Transverse colon (tissue), 4 donors: ENCODE results near the gene PDAP1. TPM values are rescaled to one million over a fixed set of nuclear protein-coding genes. Genes with fewer than 3 reads are reported as not detected.

Experiments
- DNase-seq: peaks from one replicate; pipeline ENCODE4 v3.0.0-alpha.2; 2019
- H3K27ac ChIP-seq, 4 donors: fragments of 200-600 bp; sonication (generic); 2 replicates each; pipeline ENCODE4 v1.5.1; 2016 to 2018; ENCODE audit warnings: inconsistent platforms in 4 of 4
- H3K27me3 ChIP-seq: fragments of 200-600 bp; sonication (generic); 2 replicates; pipeline ENCODE4 v1.5.1; 2017; ENCODE audit warnings: inconsistent platforms
- H3K36me3 ChIP-seq, 4 donors: fragments of 200-600 bp; sonication (generic); 2 replicates each; pipeline ENCODE4 v1.5.1; 2017 to 2019; ENCODE audit warnings: inconsistent platforms in 4 of 4
- H3K4me1 ChIP-seq, 4 donors: fragments of 200-600 bp; sonication (generic); 2 replicates each; pipeline ENCODE4 v1.5.1; 2017 to 2020; ENCODE audit warnings: inconsistent platforms in 4 of 4
- H3K4me3 ChIP-seq, 4 donors: fragments of 200-600 bp; sonication (generic); 1 replicate in 1 of 4; 2 replicates in 3 of 4; pipeline versions ENCODE4 v1.5.1 to v1.6.1; 2017 to 2019; ENCODE audit warnings: inconsistent platforms in 4 of 4
- H3K9me3 ChIP-seq, 2 donors: fragments of 200-600 bp; sonication (generic); 2 replicates each; pipeline ENCODE4 v1.5.1; 2017 to 2019; ENCODE audit warnings: inconsistent platforms in 2 of 2
- EP300 ChIP-seq: sonication (generic); formaldehyde crosslinking; IDR thresholded peaks from one replicate; pipeline ENCODE4 v1.6.1; 2017; ENCODE audit warnings: antibody characterized with exemption, low read depth
- POLR2A ChIP-seq: fragments of 450-650 bp; IDR thresholded peaks from one replicate; pipeline ENCODE4 v1.6.1; 2016; ENCODE audit warnings: antibody characterized with exemption, mild to moderate bottlenecking, moderate library complexity
- POLR2AphosphoS5 ChIP-seq, 3 donors: sonication (generic); formaldehyde crosslinking; IDR thresholded peaks; one replicate each; pipeline ENCODE4 v1.6.1; 2016; ENCODE audit warnings: antibody characterized with exemption in 3 of 3
- WGBS, 2 donors: methylation state at CpG; one replicate each; pipeline ENCODE4 v1.1.5; 2018; ENCODE audit warnings: low coverage in 1 of 2; 5-methylcytosine and 5-hydroxymethylcytosine counted together
- in situ Hi-C, 4 donors: fragments of 200-750 bp; cut with MboI; loops; one replicate each; pipeline versions ENCODE4 v1.15.0 to v1.15.1; 2017; ENCODE audit warnings: low sequenced_read_pairs in 3 of 4, low pct_ligation_motif_present in 1 of 4, low pct_unique_long_range_greater_than_20kb in 1 of 4
- intact Hi-C: fragments of 100-400 bp; cut with DNase I; formaldehyde crosslinking; loops from one replicate; pipeline ENCODE4 v1.15.1; 2023; ENCODE audit warnings: low total_unique reads
- total RNA-seq, 4 donors: library from RNA; depleted of rRNA; stranded (reverse); fragments of >200 nt; gene quantifications; one replicate each; pipeline ENCODE4 v1.1.0, GENCODE V29; 2016
- TF ChIP-seq, protein P1 (sequence below), 5 experiments: fragments of 200-600 bp in 3 of 5; fragments of 450-650 bp in 2 of 5; sonication (generic) in 3 of 5; IDR thresholded peaks; 1 replicate in 2 of 5; 2 replicates in 3 of 5; pipeline ENCODE4 v1.5.1; 2016 to 2017; ENCODE audit warnings: antibody characterized with exemption in 5 of 5, inconsistent platforms in 3 of 5, mild to moderate bottlenecking in 2 of 5, moderate library complexity in 1 of 5

PDAP1 gene
- total RNA-seq, 4 donors from 2014 or later, result 27.7 to 54.9 (median 49.9) TPM

- Histone ChIP-seq H3K4me1 (peaks cover 0 to 33% (median 26%) of the 10 kb centered on the region in 4 donors), H3K4me3 (peak overlapping the region in 3 of 4 donors; percentile 79 to 98 (median 88)), H3K36me3 (no peaks in the 10 kb centered on the region), H3K27me3 (no peaks in the 10 kb centered on the region), H3K27ac (peak overlapping the region; percentile 93 to 96 (median 95)), H3K9me3 (no peaks in the 10 kb centered on the region)
- 79% methylated on average over 41 of the region's 41 CpGs; no CpG with 5 or more reads in 1 of the 2 donors for WGBS, 2 donors
- in situ Hi-C loops (no loop called here), intact Hi-C loops (no loop called here)
- DNase-seq, result no peak
- no peak for TF ChIP-seq POLR2A
- TF ChIP-seq EP300, result no peak
- TF ChIP-seq, protein P1, sequence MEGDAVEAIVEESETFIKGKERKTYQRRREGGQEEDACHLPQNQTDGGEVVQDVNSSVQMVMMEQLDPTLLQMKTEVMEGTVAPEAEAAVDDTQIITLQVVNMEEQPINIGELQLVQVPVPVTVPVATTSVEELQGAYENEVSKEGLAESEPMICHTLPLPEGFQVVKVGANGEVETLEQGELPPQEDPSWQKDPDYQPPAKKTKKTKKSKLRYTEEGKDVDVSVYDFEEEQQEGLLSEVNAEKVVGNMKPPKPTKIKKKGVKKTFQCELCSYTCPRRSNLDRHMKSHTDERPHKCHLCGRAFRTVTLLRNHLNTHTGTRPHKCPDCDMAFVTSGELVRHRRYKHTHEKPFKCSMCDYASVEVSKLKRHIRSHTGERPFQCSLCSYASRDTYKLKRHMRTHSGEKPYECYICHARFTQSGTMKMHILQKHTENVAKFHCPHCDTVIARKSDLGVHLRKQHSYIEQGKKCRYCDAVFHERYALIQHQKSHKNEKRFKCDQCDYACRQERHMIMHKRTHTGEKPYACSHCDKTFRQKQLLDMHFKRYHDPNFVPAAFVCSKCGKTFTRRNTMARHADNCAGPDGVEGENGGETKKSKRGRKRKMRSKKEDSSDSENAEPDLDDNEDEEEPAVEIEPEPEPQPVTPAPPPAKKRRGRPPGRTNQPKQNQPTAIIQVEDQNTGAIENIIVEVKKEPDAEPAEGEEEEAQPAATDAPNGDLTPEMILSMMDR (IDR thresholded peaks at IDR 0.05), result no peak
These were observed 35.0 kb downstream of the PDAP1 start for GRCh38 chr7:99373091-99374066.

DNA sequence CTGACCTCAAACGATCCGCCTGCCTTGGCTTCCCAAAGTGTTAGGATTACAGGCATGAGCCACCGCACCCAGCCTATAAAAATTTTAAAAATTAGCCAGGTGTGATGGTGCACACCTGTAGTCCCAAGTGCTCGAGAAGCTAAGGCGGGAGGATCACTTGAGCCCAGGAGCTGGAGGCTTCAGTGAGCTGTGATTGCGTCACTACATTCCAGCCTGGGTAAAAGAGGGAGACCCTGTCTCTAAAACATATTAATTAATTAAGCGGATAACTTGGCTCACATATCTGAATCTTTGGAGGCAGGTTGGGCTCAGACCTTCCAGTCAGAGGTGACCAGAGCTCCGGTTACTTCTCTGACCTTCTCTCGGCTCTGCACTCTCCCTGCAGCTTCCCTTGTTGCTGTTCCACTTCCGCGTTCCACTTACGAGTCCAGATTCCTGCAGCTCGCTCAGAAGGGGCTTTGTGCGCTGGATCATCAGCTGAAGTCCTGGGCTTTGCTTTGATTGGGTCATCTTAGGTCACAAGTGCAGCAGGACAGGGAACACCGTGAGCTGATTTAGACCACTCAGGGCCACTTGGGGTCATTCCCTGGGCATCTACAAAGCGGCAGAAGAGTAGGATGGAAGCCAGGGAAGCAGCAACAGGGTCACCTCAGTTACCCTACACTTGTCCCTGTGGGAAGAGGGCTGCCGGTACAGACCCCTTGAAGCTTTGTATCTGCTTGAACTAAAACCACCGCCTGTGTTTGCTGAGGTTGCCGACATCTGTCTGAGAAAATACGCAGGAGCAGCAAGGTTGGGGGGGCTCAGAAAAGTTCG, 35.9 kb downstream of the PDAP1 start:
- Histone ChIP-seq H3K9me3 (no peaks in the 10 kb centered on the region), H3K27me3 (no peaks in the 10 kb centered on the region), H3K4me1 (peaks cover 0 to 33% (median 26%) of the 10 kb centered on the region in 4 donors), H3K4me3 (peak overlapping the region in 2 of 4 donors; percentile 6 to 17), H3K27ac (peak overlapping the region; percentile 49 to 96 (median 74)), H3K36me3 (no peaks in the 10 kb centered on the region)
- intact Hi-C loops, result no loop called here
- TF ChIP-seq POLR2AphosphoS5 (IDR thresholded peaks at IDR 0.05) (peak in 1 of 3 donors; percentile 13), EP300 (no peak)
- in situ Hi-C loops, result no loop called here
- DNase-seq, result peak; percentile 57
- WGBS, 2 donors, result 40% methylated on average over 21 of the region's 21 CpGs; no CpG with 5 or more reads in 1 of the 2 donors

DNA sequence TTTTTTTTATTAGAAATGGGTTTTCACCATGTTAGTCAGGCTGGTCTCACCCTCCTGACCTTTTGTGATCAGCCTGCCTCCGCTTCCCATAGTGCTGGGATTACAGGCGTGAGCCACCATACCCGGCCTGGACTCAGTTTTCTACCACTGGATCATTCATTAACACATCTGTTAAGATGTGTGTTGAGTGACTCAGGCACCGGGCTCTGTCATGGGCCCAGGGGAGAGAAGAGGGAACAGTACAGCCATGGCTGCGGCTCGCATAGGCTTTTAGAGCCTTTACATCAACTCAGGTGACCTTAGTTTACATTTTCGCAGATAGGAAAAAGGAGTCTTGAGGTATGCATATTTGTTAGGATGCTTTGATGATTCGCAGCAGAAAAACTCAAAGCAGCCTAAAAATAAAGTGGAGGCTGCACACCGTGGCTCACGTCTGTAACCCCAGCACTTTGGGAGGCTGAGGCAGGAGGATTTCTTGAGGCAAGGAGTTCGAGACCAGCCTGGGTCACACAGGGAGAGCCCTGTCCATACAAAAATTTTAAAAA, 36.9 kb downstream of the PDAP1 start:
- H3K4me1 ChIP-seq, result peaks cover 0 to 27% (median 26%) of the 10 kb centered on the region in 4 donors
- intact Hi-C loops (no loop called here), in situ Hi-C loops (no loop called here)
- H3K4me3 ChIP-seq, result no peak overlapping the region
- WGBS, 2 donors, result 93 to 95% methylated on average over 4 to 11 of the region's 11 CpGs
- no peak for DNase-seq
- TF ChIP-seq POLR2AphosphoS5 (IDR thresholded peaks at IDR 0.05) (no peak), POLR2A (no peak), EP300 (no peak)
- TF ChIP-seq, protein P1 (IDR thresholded peaks at IDR 0.05), result no peak
- no peaks in the 10 kb centered on the region for H3K36me3 ChIP-seq
- H3K27me3 ChIP-seq, result no peaks in the 10 kb centered on the region
- no peak overlapping the region for H3K27ac ChIP-seq
- no peaks in the 10 kb centered on the region for H3K9me3 ChIP-seq

GRCh38 chr7:99369767-99370391, 38.5 kb downstream of the PDAP1 start:
- H3K9me3 ChIP-seq, result no peaks in the 10 kb centered on the region
- intact Hi-C loops, result no loop called here
- TF ChIP-seq, protein P1 (IDR thresholded peaks at IDR 0.05), result no peak
- TF ChIP-seq POLR2A (no peak), POLR2AphosphoS5 (IDR thresholded peaks at IDR 0.05) (no peak), EP300 (no peak)
- in situ Hi-C loops, result loop anchor here in 1 of 4 donors (10.0 kb wide), 1 partner anchor 45 kb away; no protein-coding TSS in a partner anchor
- 60% methylated on average over 9 of the region's 9 CpGs; no CpG with 5 or more reads in 1 of the 2 donors for whole genome bisulfite sequencing, 2 donors
- peaks cover 0 to 6% (median 2%) of the 10 kb centered on the region in 4 donors for H3K36me3 ChIP-seq
- no peaks in the 10 kb centered on the region for H3K27me3 ChIP-seq
- no peak overlapping the region for H3K4me3 ChIP-seq
- peaks cover 0 to 20% (median 16%) of the 10 kb centered on the region in 4 donors for H3K4me1 ChIP-seq
- DNase-seq, result no peak
- no peak overlapping the region for H3K27ac ChIP-seq
